GM12878 (cell line): ENCODE results near the gene LDB2. TPM values are rescaled to one million over a fixed set of nuclear protein-coding genes. Genes with fewer than 3 reads are reported as not detected.

Experiments
- ATAC-seq: fragments of 200-7000 bp; cut with Tn5 transposase; 3 replicates; pipeline ENCODE4 v1.9.1; 2020; ENCODE audit warnings: mild to moderate bottlenecking, moderate library complexity
- BruUV-seq: library from RNA; stranded (reverse); fragments of 400-500 nt; replicated peaks from 2 replicates; lab custom pipeline; 2021; lab: Mats Ljungman, UMichigan
- CTCF ChIA-PET: fragments of 300-600 bp; sonication (Branson Sonifier 250); formaldehyde crosslinking; extraction: SDS; loops from one replicate; lab custom pipeline; 2021; ENCODE audit warnings: inconsistent platforms; lab: Yijun Ruan, JAX
- POLR2A ChIA-PET: fragments of 350-600 bp; formaldehyde crosslinking; extraction: SDS; loops from one replicate; lab custom pipeline; 2021; ENCODE audit warnings: inconsistent platforms; lab: Charles Lee
- RAD21 ChIA-PET: fragments of 300-600 bp; sonication (Branson Sonifier 250); formaldehyde crosslinking; loops from one replicate; lab custom pipeline; 2023; ENCODE audit warnings: antibody characterized with exemption; ENCODE audit not compliant: unreplicated experiment; lab: Charles Lee
- SMC1A ChIA-PET: fragments of 300-600 bp; sonication (Branson Sonifier 250); formaldehyde crosslinking; loops from one replicate; lab custom pipeline; 2023; ENCODE audit not compliant: unreplicated experiment, uncharacterized antibody; lab: Charles Lee
- DNase-seq: peaks from one replicate; pipeline ENCODE4 v3.0.0-alpha.2; 2011; ENCODE audit warnings: low read depth, low spot score
- FAIRE-seq: peaks from 3 replicates; lab custom pipeline; 2011; peaks lifted over from hg19 to GRCh38; lab: Jason Lieb, UNC
- H2AFZ ChIP-seq: 2 replicates; pipeline ENCODE4 v1.6.0; 2011; ENCODE audit warnings: low read depth, low read length, control low read depth; ENCODE audit not compliant: control insufficient read depth
- H3K27ac ChIP-seq: 2 replicates; pipeline ENCODE4 v1.5.1; 2011; ENCODE audit warnings: control low read depth; ENCODE audit not compliant: control insufficient read depth, insufficient read depth
- H3K27me3 ChIP-seq, 2 experiments: replicated peaks in 1 of 2; 2 replicates each; pipeline versions ENCODE4 v1.6.0 to v1.6.1; 2011; ENCODE audit warnings: low read length in 1 of 2; ENCODE audit not compliant: control insufficient read depth in 2 of 2, insufficient read depth in 2 of 2
- H3K36me3 ChIP-seq, 2 experiments: 2 replicates each; pipeline ENCODE4 v1.5.1; 2011; ENCODE audit warnings: low read length in 1 of 2; ENCODE audit not compliant: control insufficient read depth in 2 of 2, insufficient read depth in 2 of 2
- H3K4me1 ChIP-seq: 2 replicates; pipeline ENCODE4 v1.6.1; 2011; ENCODE audit warnings: mild to moderate bottlenecking, low read length, moderate library complexity, mixed read lengths; ENCODE audit not compliant: control insufficient read depth, insufficient read depth
- H3K4me2 ChIP-seq: 2 replicates; pipeline ENCODE4 v1.6.0; 2011; ENCODE audit warnings: control low read depth; ENCODE audit not compliant: control insufficient read depth, insufficient read depth
- H3K4me3 ChIP-seq: fragments of 200-600 bp; sonication (generic); 2 replicates; pipeline ENCODE4 v1.5.1; 2016
- H3K79me2 ChIP-seq: 2 replicates; pipeline ENCODE4 v1.6.0; 2011; ENCODE audit warnings: low read length; ENCODE audit not compliant: control insufficient read depth, insufficient read depth
- H3K9ac ChIP-seq: 2 replicates; pipeline ENCODE4 v1.8.0; 2011; ENCODE audit warnings: low read length, control low read depth, mixed read lengths; ENCODE audit not compliant: control insufficient read depth, insufficient read depth
- H3K9me3 ChIP-seq: replicated peaks from 3 replicates; pipeline ENCODE4 v1.5.1; 2011; ENCODE audit warnings: mild to moderate bottlenecking, low read length; ENCODE audit not compliant: control insufficient read depth, insufficient read depth
- H4K20me1 ChIP-seq: 2 replicates; pipeline ENCODE4 v1.6.0; 2011; ENCODE audit not compliant: control insufficient read depth, insufficient read depth
- ATF3 ChIP-seq: IDR thresholded peaks from 2 replicates; pipeline ENCODE4 v1.6.1; 2011; ENCODE audit warnings: low read depth, mild to moderate bottlenecking, low read length, moderate library complexity, borderline replicate concordance; ENCODE audit errors: extremely low read depth
- CBFB ChIP-seq: IDR thresholded peaks from 2 replicates; pipeline ENCODE4 v1.6.1; 2016; ENCODE audit warnings: antibody characterized with exemption, low read depth
- CBX5 ChIP-seq: sonication (generic); IDR thresholded peaks from 2 replicates; pipeline ENCODE4 v1.6.1; 2016; ENCODE audit warnings: low read depth, moderate library complexity, mild to moderate bottlenecking, inconsistent platforms
- CREB1 ChIP-seq: IDR thresholded peaks from 2 replicates; pipeline ENCODE4 v1.6.1; 2012; ENCODE audit warnings: low read depth, mild to moderate bottlenecking, inconsistent platforms
- E2F8 ChIP-seq: fragments of 450-650 bp; IDR thresholded peaks from 2 replicates; pipeline ENCODE4 v1.6.1; 2018; ENCODE audit warnings: mild to moderate bottlenecking, low read depth, moderate library complexity; ENCODE audit not compliant: partially characterized antibody
- HDGF ChIP-seq: fragments of 450-650 bp; IDR thresholded peaks from 2 replicates; pipeline ENCODE4 v1.6.1; 2016; ENCODE audit warnings: antibody characterized with exemption
- IRF4 ChIP-seq: IDR thresholded peaks from 2 replicates; pipeline ENCODE4 v1.6.1; 2011; ENCODE audit warnings: low read depth, low read length
- JUNB ChIP-seq: IDR thresholded peaks from 2 replicates; pipeline ENCODE4 v1.6.1; 2016; ENCODE audit warnings: antibody characterized with exemption, mild to moderate bottlenecking
- MEF2A ChIP-seq: IDR thresholded peaks from 2 replicates; pipeline ENCODE4 v1.6.1; 2011; ENCODE audit warnings: low read depth, mild to moderate bottlenecking, low read length, moderate library complexity; ENCODE audit not compliant: insufficient read depth
- RAD21 ChIP-seq: IDR thresholded peaks from 2 replicates; pipeline ENCODE4 v1.6.1; 2011; ENCODE audit warnings: mild to moderate bottlenecking, low read depth, low read length, moderate library complexity; ENCODE audit not compliant: insufficient read depth
- RB1 ChIP-seq: fragments of 450-650 bp; formaldehyde crosslinking; IDR thresholded peaks from 2 replicates; pipeline ENCODE4 v1.6.1; 2017; ENCODE audit warnings: mild to moderate bottlenecking, borderline replicate concordance
- RUNX3 ChIP-seq: IDR thresholded peaks from 2 replicates; pipeline ENCODE4 v1.6.1; 2012; ENCODE audit warnings: low read length, inconsistent platforms
- ZSCAN29 ChIP-seq: fragments of 450-650 bp; IDR thresholded peaks from 2 replicates; pipeline ENCODE4 v1.6.1; 2017; ENCODE audit warnings: mild to moderate bottlenecking, moderate library complexity
- WGBS: methylation state at CpG from one replicate; pipeline ENCODE4 v1.1.6; 2016; ENCODE audit warnings: low lambda C conversion rate; ENCODE audit not compliant: insufficient replicate concordance, insufficient coverage; ENCODE audit errors: missing lambda C conversion rate; 5-methylcytosine and 5-hydroxymethylcytosine counted together
- in situ Hi-C: fragments of 300-500 bp; cut with MboI; formaldehyde crosslinking; loops from 9 replicates; pipeline ENCODE4 v1.14.3; 2018; ENCODE audit warnings: mixed read lengths
- intact Hi-C: fragments of 100-400 bp; cut with micrococcal nuclease; formaldehyde crosslinking; loops from one replicate; pipeline ENCODE4 v1.14.2; 2022; ENCODE audit not compliant: unreplicated experiment
- polyA plus RNA-seq, 11 experiments: library from polyadenylated mRNA; depleted of rRNA in 4 of 11; unstranded in 6 of 11; stranded (reverse) in 5 of 11; fragments of >200 nt; fragmentation: Nextera tagmentation in 4 of 11; fragmentation: Illumina TruSeq in 1 of 11; extraction: Ambion mirVana in 4 of 11; extraction: Trizol in 1 of 11; gene quantifications; 1 replicate in 1 of 11; 2 replicates in 10 of 11; pipeline versions ENCODE4 v1.2.1 to v1.2.3, GENCODE V29; 2011 to 2016; ENCODE audit warnings: inconsistent platforms in 2 of 11, missing spikeins in 2 of 11, low read depth in 1 of 11
- total RNA-seq, 4 experiments: library from RNA; depleted of rRNA in 3 of 4; stranded (reverse); fragments of >200 nt in 3 of 4; fragmentation: Illumina TruSeq in 1 of 4; extraction: Trizol in 1 of 4; gene quantifications; 2 replicates each; pipeline versions ENCODE4 v1.2.1 to v1.2.3, GENCODE V29; 2013 to 2021
- TF ChIP-seq, protein P1 (sequence below): IDR thresholded peaks from 2 replicates; pipeline ENCODE4 v1.6.1; 2012; ENCODE audit warnings: low read depth, low read length, improper control_type of control experiment

Gene LDB2
- total and polyA plus RNA-seq, 10 of the 15 experiments (the other 5 are each of a cell fraction or from before 2014, with no cell fraction given): 0.15 TPM; not detected in 9

- no peak overlapping the region for H3K4me3 ChIP-seq
- DNase-seq (no peak), ATAC-seq (no peak)
- H4K20me1 ChIP-seq: no peaks in the 10 kb centered on the region
- no peaks in the 10 kb centered on the region for H3K9me3 ChIP-seq
- H3K36me3 ChIP-seq: no peaks in the 10 kb centered on the region
- no peak overlapping the region for H3K4me2 ChIP-seq
- ChIA-PET SMC1A (no interaction called here), RAD21 (no interaction called here)
- in situ Hi-C loops: no loop called here
- H3K9ac ChIP-seq: no peak overlapping the region
- no TSS peak for BruUV-seq
- no peaks in the 10 kb centered on the region for H3K4me1 ChIP-seq
- TF ChIP-seq ZSCAN29 (no peak), CBX5 (no peak), IRF4 (no peak), E2F8 (no peak)
- TF ChIP-seq, all 136 proteins: peak for 0
- no peaks in the 10 kb centered on the region for H3K27me3 ChIP-seq
- WGBS: 28% methylated on average over 8 of the region's 8 CpGs
- no peak for FAIRE-seq
- intact Hi-C loops: no loop called here
- ChIA-PET CTCF (no interaction called here), POLR2A (no interaction called here)
- H3K79me2 ChIP-seq: no peaks in the 10 kb centered on the region
- no peak overlapping the region for H2AFZ ChIP-seq
- H3K27ac ChIP-seq: no peak overlapping the region
These were observed 314.7 kb downstream of the LDB2 start for GRCh38 chr4:16583764-16584163.

DNA sequence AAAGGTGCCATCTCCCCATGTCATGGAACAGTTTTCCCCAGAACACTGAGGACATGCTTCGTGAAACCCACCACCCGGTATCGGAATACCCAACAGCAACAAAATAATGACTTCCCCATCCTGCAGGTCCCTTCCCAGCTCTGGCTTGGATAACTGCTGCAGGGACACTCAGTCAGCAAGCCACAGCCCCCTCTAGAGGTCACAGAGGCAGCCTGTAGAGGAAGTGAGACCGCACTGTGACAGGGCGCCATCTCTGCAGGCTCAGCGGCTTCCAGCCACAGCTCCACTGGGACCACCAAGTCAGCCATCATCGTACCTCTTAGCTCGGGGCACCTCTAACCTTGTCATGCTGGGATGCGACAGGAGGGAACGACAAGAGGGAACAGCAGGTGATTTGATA, 315.9 kb downstream of the LDB2 start:
- intact Hi-C loops (no loop called here), in situ Hi-C loops (no loop called here)
- ChIA-PET CTCF (no interaction called here), POLR2A (no interaction called here), SMC1A (no interaction called here), RAD21 (no interaction called here)
- no peak for DNase-seq
- Histone ChIP-seq H3K9me3 (no peaks in the 10 kb centered on the region), H3K36me3 (no peaks in the 10 kb centered on the region), H4K20me1 (no peaks in the 10 kb centered on the region), H3K27ac (no peak overlapping the region), H3K27me3 (no peaks in the 10 kb centered on the region), H3K4me2 (no peak overlapping the region), H3K79me2 (no peaks in the 10 kb centered on the region), H3K9ac (no peak overlapping the region), H2AFZ (no peak overlapping the region), H3K4me1 (no peaks in the 10 kb centered on the region), H3K4me3 (no peak overlapping the region)
- FAIRE-seq: no peak
- WGBS: 57% methylated on average over 10 of the region's 10 CpGs
- ATAC-seq: no peak
- BruUV-seq: no TSS peak
- TF ChIP-seq JUNB (no peak), ATF3 (no peak), RUNX3 (no peak), MEF2A (no peak), CBFB (no peak), HDGF (no peak), RB1 (no peak), CREB1 (no peak), RAD21 (no peak)
- TF ChIP-seq, protein P1, sequence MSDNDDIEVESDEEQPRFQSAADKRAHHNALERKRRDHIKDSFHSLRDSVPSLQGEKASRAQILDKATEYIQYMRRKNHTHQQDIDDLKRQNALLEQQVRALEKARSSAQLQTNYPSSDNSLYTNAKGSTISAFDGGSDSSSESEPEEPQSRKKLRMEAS: no peak
